Liver (tissue), 9 donors: ENCODE data around the gene RUNX1. TPM values are rescaled to one million over a fixed set of nuclear protein-coding genes. Genes with fewer than 3 reads are reported as not detected.

Experiments
- DNase-seq: peaks from one replicate; pipeline ENCODE4 v3.0.0-alpha.2; 2017; ENCODE audit warnings: low spot score
- H3K27ac ChIP-seq, 2 donors: one replicate each; pipeline ENCODE4 v1.7.0; 2013; ENCODE audit warnings: inconsistent platforms in 2 of 2, low read length in 2 of 2, control low read depth in 1 of 2, low read depth in 1 of 2, mild to moderate bottlenecking in 1 of 2
- H3K27me3 ChIP-seq, 4 donors: one replicate each; pipeline versions ENCODE4 v1.6.1 to v1.7.0; 2013; ENCODE audit warnings: low read length in 3 of 4, inconsistent platforms in 1 of 4, mild to moderate bottlenecking in 1 of 4, moderate library complexity in 1 of 4; ENCODE audit not compliant: control insufficient read depth in 4 of 4, insufficient read depth in 4 of 4
- H3K36me3 ChIP-seq, 4 donors: one replicate each; pipeline versions ENCODE4 v1.6.1 to v1.7.0; 2013; ENCODE audit warnings: low read length in 3 of 4, mild to moderate bottlenecking in 3 of 4, low read depth in 1 of 4, moderate library complexity in 1 of 4; ENCODE audit not compliant: control insufficient read depth in 4 of 4, insufficient read depth in 3 of 4
- H3K4me1 ChIP-seq, 4 donors: one replicate each; pipeline versions ENCODE4 v1.6.1 to v1.7.0; 2013; ENCODE audit warnings: low read length in 3 of 4, mild to moderate bottlenecking in 3 of 4, moderate library complexity in 1 of 4; ENCODE audit not compliant: control insufficient read depth in 4 of 4, insufficient read depth in 4 of 4
- H3K4me3 ChIP-seq, 3 donors: one replicate each; pipeline versions ENCODE4 v1.6.1 to v1.7.0; 2013; ENCODE audit warnings: low read length in 3 of 3, control low read depth in 1 of 3, low read depth in 1 of 3, mild to moderate bottlenecking in 1 of 3
- H3K9ac ChIP-seq, 2 donors: one replicate each; pipeline ENCODE4 v1.7.0; 2013; ENCODE audit warnings: low read length in 2 of 2, mild to moderate bottlenecking in 2 of 2, moderate library complexity in 2 of 2, control low read depth in 1 of 2, low read depth in 1 of 2
- H3K9me3 ChIP-seq, 4 donors: one replicate each; pipeline versions ENCODE4 v1.6.1 to v1.7.0; 2013; ENCODE audit warnings: low read length in 3 of 4; ENCODE audit not compliant: control insufficient read depth in 4 of 4
- FOXA1 ChIP-seq: IDR thresholded peaks from 2 replicates; pipeline ENCODE4 v1.6.1; 2016; ENCODE audit warnings: antibody characterized with exemption
- GABPA ChIP-seq, 2 donors: IDR thresholded peaks in 1 of 2; conservative IDR thresholded peaks in 1 of 2; 2 replicates each; pipeline ENCODE4 v1.6.1; 2016; ENCODE audit warnings: antibody characterized with exemption in 2 of 2, mild to moderate bottlenecking in 1 of 2, moderate library complexity in 1 of 2
- HNF4A ChIP-seq, 2 donors: conservative IDR thresholded peaks; 2 replicates each; pipeline ENCODE4 v1.6.1; 2016; ENCODE audit warnings: antibody characterized with exemption in 2 of 2, mild to moderate bottlenecking in 2 of 2
- HNF4G ChIP-seq: IDR thresholded peaks from 2 replicates; pipeline ENCODE4 v1.6.1; 2016; ENCODE audit warnings: antibody characterized with exemption
- JUND ChIP-seq, 2 donors: IDR thresholded peaks; 2 replicates each; pipeline ENCODE4 v1.6.1; 2016; ENCODE audit warnings: antibody characterized with exemption in 2 of 2
- NR2F2 ChIP-seq: IDR thresholded peaks from 2 replicates; pipeline ENCODE4 v1.6.1; 2016; ENCODE audit warnings: antibody characterized with exemption
- RAD21 ChIP-seq, 2 donors: IDR thresholded peaks; 2 replicates each; pipeline ENCODE4 v1.6.1; 2016; ENCODE audit warnings: antibody characterized with exemption in 2 of 2, mild to moderate bottlenecking in 2 of 2
- RXRA ChIP-seq, 2 donors: IDR thresholded peaks; 2 replicates each; pipeline ENCODE4 v1.6.1; 2017 to 2018; ENCODE audit warnings: antibody characterized with exemption in 2 of 2, mild to moderate bottlenecking in 1 of 2
- SP1 ChIP-seq: IDR thresholded peaks from 2 replicates; pipeline ENCODE4 v1.6.1; 2018; ENCODE audit warnings: antibody characterized with exemption, mild to moderate bottlenecking
- TAF1 ChIP-seq: conservative IDR thresholded peaks from 2 replicates; pipeline ENCODE4 v1.6.1; 2016; ENCODE audit warnings: antibody characterized with exemption, mild to moderate bottlenecking
- WGBS: extraction: QIAGEN DNeasy Blood & Tissue Kit; methylation state at CpG from one replicate; pipeline ENCODE4 v1.1.7; 2013; 5-methylcytosine and 5-hydroxymethylcytosine counted together
- polyA plus RNA-seq, 2 donors: library from polyadenylated mRNA; stranded (reverse) in 1 of 2; unstranded in 1 of 2; fragments of 200-250 nt in 1 of 2; fragments of >200 nt in 1 of 2; fragmentation: Nextera tagmentation in 1 of 2; extraction: Ambion mirVana in 1 of 2; gene quantifications; one replicate each; pipeline versions ENCODE4 v1.2.1 to v1.2.3, GENCODE V29; 2013 to 2015
- total RNA-seq, 2 donors: library from RNA; depleted of rRNA; stranded (reverse); fragments of >200 nt; gene quantifications; one replicate each; pipeline ENCODE4 v1.2.3, GENCODE V29; 2014
- TF ChIP-seq, protein P1 (sequence below): IDR thresholded peaks from 2 replicates; pipeline ENCODE4 v1.6.1; 2016; ENCODE audit warnings: antibody characterized with exemption
- TF ChIP-seq, protein P2 (sequence below): fragments of 150-350 bp; IDR thresholded peaks from 2 replicates; pipeline ENCODE4 v1.5.1; 2017; ENCODE audit warnings: improper control_type of control experiment, low read depth, low read length; ENCODE audit not compliant: missing input control
- TF ChIP-seq, protein P3 (sequence below): IDR thresholded peaks from 2 replicates; pipeline ENCODE4 v1.6.1; 2016; ENCODE audit warnings: antibody characterized with exemption, mild to moderate bottlenecking
- TF ChIP-seq, protein P4 (sequence below): IDR thresholded peaks from 2 replicates; pipeline ENCODE4 v1.6.1; 2016; ENCODE audit warnings: antibody characterized with exemption
- TF ChIP-seq, protein P5 (sequence below): IDR thresholded peaks from 2 replicates; pipeline ENCODE4 v1.6.1; 2016; ENCODE audit warnings: antibody characterized with exemption
- donor health status: healthy.
- donor health status: healthy.
- donor health status: healthy.
- donor health status: healthy.
- donor health status: healthy.

Gene RUNX1
- total and polyA plus RNA-seq, 4 donors = 0.98 to 7.2 (median 3.1) TPM

DNA sequence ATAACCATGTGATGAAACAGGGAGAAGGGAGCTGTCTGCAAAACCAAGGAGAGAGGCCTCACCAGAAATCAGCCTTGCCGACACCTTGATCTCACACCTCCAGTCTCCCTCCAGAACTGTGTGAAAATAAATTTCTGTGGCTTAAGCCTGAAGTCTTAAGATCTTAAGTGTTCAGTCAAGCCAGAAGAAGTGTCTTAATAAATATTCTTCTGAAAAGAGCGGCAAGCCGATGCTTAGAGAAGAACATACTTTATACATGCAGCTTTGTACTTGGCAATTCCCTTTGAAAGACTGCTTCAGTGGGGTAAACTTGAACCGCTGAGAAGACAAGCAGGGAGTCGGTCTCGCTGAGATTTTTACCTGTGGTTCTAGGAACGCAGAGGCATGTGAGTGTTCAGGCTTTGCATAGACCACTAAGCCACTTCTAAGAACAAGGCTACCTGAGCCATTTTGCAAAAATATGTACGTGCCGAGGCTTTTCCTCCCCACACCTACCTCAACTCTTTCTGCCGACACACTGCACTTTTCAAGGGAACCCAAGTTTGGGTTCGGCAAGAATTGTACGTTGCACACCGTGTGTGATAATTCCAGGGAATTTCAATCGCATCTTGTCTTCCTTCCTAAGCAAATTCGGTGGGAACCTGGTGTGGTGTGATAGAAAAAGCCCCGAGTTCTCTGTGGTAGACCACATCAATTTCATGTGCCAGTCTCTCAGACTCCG, 3.4 kb downstream of the RUNX1 start:
- Histone ChIP-seq H3K27ac (no peak overlapping the region), H3K4me1 (no peaks in the 10 kb centered on the region), H3K4me3 (no peak overlapping the region), H3K9ac (peak overlapping the region in 1 of 2 donors; percentile 17), H3K9me3 (no peaks in the 10 kb centered on the region), H3K27me3 (peaks cover 0 to 2% (median 0%) of the 10 kb centered on the region in 4 donors), H3K36me3 (no peaks in the 10 kb centered on the region)
- TF ChIP-seq, protein P1, sequence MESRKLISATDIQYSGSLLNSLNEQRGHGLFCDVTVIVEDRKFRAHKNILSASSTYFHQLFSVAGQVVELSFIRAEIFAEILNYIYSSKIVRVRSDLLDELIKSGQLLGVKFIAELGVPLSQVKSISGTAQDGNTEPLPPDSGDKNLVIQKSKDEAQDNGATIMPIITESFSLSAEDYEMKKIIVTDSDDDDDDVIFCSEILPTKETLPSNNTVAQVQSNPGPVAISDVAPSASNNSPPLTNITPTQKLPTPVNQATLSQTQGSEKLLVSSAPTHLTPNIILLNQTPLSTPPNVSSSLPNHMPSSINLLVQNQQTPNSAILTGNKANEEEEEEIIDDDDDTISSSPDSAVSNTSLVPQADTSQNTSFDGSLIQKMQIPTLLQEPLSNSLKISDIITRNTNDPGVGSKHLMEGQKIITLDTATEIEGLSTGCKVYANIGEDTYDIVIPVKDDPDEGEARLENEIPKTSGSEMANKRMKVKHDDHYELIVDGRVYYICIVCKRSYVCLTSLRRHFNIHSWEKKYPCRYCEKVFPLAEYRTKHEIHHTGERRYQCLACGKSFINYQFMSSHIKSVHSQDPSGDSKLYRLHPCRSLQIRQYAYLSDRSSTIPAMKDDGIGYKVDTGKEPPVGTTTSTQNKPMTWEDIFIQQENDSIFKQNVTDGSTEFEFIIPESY = no peak
- TF ChIP-seq, protein P2, sequence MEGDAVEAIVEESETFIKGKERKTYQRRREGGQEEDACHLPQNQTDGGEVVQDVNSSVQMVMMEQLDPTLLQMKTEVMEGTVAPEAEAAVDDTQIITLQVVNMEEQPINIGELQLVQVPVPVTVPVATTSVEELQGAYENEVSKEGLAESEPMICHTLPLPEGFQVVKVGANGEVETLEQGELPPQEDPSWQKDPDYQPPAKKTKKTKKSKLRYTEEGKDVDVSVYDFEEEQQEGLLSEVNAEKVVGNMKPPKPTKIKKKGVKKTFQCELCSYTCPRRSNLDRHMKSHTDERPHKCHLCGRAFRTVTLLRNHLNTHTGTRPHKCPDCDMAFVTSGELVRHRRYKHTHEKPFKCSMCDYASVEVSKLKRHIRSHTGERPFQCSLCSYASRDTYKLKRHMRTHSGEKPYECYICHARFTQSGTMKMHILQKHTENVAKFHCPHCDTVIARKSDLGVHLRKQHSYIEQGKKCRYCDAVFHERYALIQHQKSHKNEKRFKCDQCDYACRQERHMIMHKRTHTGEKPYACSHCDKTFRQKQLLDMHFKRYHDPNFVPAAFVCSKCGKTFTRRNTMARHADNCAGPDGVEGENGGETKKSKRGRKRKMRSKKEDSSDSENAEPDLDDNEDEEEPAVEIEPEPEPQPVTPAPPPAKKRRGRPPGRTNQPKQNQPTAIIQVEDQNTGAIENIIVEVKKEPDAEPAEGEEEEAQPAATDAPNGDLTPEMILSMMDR = no peak
- TF ChIP-seq, protein P3, sequence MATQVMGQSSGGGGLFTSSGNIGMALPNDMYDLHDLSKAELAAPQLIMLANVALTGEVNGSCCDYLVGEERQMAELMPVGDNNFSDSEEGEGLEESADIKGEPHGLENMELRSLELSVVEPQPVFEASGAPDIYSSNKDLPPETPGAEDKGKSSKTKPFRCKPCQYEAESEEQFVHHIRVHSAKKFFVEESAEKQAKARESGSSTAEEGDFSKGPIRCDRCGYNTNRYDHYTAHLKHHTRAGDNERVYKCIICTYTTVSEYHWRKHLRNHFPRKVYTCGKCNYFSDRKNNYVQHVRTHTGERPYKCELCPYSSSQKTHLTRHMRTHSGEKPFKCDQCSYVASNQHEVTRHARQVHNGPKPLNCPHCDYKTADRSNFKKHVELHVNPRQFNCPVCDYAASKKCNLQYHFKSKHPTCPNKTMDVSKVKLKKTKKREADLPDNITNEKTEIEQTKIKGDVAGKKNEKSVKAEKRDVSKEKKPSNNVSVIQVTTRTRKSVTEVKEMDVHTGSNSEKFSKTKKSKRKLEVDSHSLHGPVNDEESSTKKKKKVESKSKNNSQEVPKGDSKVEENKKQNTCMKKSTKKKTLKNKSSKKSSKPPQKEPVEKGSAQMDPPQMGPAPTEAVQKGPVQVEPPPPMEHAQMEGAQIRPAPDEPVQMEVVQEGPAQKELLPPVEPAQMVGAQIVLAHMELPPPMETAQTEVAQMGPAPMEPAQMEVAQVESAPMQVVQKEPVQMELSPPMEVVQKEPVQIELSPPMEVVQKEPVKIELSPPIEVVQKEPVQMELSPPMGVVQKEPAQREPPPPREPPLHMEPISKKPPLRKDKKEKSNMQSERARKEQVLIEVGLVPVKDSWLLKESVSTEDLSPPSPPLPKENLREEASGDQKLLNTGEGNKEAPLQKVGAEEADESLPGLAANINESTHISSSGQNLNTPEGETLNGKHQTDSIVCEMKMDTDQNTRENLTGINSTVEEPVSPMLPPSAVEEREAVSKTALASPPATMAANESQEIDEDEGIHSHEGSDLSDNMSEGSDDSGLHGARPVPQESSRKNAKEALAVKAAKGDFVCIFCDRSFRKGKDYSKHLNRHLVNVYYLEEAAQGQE = no peak
- TF ChIP-seq RXRA (IDR thresholded peaks at IDR 0.05) (no peak), JUND (IDR thresholded peaks at IDR 0.05) (no peak), NR2F2 (no peak), GABPA (IDR thresholded peaks at IDR 0.05 in 1 of 2, conservative IDR thresholded peaks at IDR 0.05 in 1 of 2) (no peak), FOXA1 (no peak), TAF1 (no peak), SP1 (no peak), HNF4G (no peak), HNF4A (conservative IDR thresholded peaks at IDR 0.05) (no peak), RAD21 (IDR thresholded peaks at IDR 0.05) (no peak)
- TF ChIP-seq, protein P4, sequence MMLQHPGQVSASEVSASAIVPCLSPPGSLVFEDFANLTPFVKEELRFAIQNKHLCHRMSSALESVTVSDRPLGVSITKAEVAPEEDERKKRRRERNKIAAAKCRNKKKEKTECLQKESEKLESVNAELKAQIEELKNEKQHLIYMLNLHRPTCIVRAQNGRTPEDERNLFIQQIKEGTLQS = no peak
- TF ChIP-seq, protein P5, sequence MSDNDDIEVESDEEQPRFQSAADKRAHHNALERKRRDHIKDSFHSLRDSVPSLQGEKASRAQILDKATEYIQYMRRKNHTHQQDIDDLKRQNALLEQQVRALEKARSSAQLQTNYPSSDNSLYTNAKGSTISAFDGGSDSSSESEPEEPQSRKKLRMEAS = no peak
- no peak for DNase-seq
- 84% methylated on average over 17 of the region's 17 CpGs for WGBS
